ENCODE results near the gene CNTN5. TPM values are rescaled to one million over a fixed set of nuclear protein-coding genes. Genes with fewer than 3 reads are reported as not detected.

Gene CNTN5
- total RNA-seq, 1 donor from 2014 or later = not detected

- DNase-seq (ENCODE audit: low read depth in 2 of 2) = no peak
Measured at GRCh38 chr11:99170591-99170990, 149.8 kb downstream of the CNTN5 start.

DNA sequence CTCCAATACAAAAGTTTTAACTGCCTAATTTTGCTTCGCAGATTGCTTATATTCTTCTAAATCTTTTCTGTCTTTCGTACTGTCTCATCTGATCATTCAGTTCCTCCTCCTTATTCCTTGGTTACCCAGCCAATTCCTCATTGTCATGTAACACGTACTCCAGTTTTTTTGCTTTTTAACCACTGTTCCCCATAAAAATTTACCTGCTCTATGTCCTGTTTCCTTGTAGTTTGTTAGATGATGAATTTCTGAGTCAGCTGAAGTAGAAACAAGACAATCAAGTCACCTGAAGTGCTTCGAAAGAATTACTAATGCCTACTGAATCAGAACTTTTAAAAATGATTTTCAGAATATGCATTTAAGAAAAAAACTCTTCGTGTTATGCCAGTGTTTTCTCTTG lies 150.6 kb downstream of the CNTN5 start:
- DNase-seq (ENCODE audit: low read depth in 2 of 2) = no peak

- DNase-seq (ENCODE audit: low read depth in 2 of 2) = no peak
Measured at GRCh38 chr11:99176430-99176829, 155.7 kb downstream of the CNTN5 start.

GRCh38 chr11:99177446-99177845 lies 156.7 kb downstream of the CNTN5 start:
- no peak for DNase-seq (ENCODE audit: low read depth in 2 of 2)

GRCh38 chr11:99184146-99184545 lies 163.4 kb downstream of the CNTN5 start:
- DNase-seq (ENCODE audit: low read depth in 2 of 2) = no peak

- DNase-seq (ENCODE audit: low read depth in 2 of 2) = no peak
Measured at GRCh38 chr11:99188221-99188620, 167.5 kb downstream of the CNTN5 start.

DNA sequence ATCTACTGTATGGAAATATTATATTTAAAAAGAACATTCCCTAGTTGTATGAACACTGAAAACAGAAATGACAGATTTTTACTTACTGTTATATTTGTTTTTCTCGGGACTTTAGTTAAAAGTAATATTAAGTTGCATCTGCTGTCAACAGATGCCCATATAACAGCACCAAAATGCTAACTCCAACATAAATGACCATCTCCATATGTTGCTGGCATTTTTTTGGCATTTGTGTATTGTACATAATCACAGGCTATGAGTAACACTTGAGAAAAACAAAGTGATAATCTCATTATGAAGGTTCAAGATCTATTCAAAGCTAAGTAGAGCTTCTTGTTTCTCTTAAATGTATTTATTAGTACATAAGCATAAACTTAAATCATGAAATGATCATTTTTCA lies 172.0 kb downstream of the CNTN5 start:
- DNase-seq (ENCODE audit: low read depth in 2 of 2) = no peak

- DNase-seq (ENCODE audit: low read depth in 2 of 2) = no peak
Measured at GRCh38 chr11:99197477-99197876, 176.7 kb downstream of the CNTN5 start.

- DNase-seq (ENCODE audit: low read depth in 2 of 2) = no peak
Measured at GRCh38 chr11:99198215-99198614, 177.5 kb downstream of the CNTN5 start.

- DNase-seq (ENCODE audit: low read depth in 2 of 2) = no peak
Measured at GRCh38 chr11:99199341-99199740, 178.6 kb downstream of the CNTN5 start.

GRCh38 chr11:99200720-99201119 lies 180.0 kb downstream of the CNTN5 start:
- no peak for DNase-seq (ENCODE audit: low read depth in 2 of 2)

GRCh38 chr11:99208813-99209212 lies 188.1 kb downstream of the CNTN5 start:
- no peak for DNase-seq (ENCODE audit: low read depth in 2 of 2)

DNA sequence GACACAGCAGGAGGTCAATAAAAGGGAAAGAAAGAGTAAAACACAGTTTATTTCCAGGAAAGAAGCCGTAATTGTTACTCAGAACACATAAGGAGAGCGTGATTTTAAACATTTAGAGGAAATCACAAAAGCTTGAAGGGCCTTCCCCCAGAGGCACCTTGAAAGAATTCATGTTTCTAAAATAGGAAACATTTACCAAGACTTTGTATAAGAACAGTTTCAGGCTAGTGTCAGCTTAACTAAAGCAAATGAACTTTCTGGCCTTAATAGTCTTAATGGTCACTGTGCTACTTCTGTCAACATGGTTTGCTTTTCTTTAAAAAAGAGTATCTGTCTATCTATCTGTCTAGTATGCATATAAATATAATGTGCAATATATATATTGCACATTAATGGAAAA lies 208.8 kb downstream of the CNTN5 start:
- no peak for DNase-seq (ENCODE audit: low read depth in 2 of 2)

GRCh38 chr11:99234534-99234933 lies 213.8 kb downstream of the CNTN5 start:
- DNase-seq (ENCODE audit: low read depth in 2 of 2) = no peak

GRCh38 chr11:99238401-99238800 lies 217.7 kb downstream of the CNTN5 start:
- no peak for DNase-seq (ENCODE audit: low read depth in 2 of 2)

DNA sequence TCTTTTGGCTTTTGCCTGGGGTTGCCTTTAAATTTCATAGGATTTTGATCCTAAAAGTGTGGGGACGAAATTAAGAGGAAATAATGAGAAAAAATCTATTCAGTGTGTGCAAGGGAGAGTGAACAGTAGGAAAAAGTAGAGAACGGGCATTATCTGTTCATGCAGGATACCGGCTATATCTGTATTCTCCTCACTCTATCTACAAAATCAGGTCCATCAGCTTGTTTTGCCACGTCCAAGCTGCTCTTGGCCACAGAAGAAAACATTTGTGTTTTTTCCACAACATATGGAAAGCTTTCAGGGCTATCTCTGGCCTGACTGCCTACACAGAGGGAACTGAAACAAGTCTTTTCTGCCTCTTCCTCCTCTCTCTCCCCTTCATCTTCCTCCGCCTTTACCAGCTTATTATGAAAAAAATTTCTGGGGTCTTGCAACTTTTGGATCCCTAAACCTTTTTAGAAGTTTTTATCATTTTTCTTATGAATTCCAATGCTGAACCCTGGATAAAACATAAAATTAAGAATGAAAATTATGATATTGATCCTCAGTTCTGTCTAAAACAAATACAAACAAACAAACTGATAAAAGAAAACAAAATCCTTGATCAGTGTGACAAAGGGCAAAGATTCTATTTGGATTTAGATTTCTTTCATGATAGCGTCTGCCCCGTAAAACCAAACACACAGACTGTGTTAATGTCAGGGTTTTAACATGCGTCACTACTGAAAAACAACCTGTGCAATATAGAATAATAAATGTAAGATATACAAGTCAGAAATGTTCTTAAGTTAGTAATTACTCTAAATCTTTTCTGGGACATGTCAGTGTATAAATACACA lies 219.7 kb downstream of the CNTN5 start:
- DNase-seq (ENCODE audit: low read depth in 2 of 2) = no peak

DNA sequence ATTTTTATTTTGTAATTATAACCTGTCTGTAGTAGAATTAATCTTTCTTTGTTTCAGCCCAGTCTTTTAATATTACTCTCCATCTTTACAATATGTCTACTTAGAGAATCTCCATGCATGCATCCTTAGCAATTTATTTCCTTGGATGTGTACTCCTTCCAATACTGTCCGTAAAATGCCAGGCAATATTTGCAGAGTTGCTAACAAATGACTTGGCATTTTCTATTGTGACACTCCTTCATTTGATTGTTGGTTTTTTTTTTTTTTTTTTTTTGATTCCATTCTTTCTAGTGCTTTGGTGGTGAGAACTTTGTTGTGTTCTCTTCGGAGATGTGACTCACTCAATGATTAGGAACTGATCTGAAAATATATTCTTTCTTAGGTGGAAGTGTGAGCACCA lies 220.3 kb downstream of the CNTN5 start:
- DNase-seq (ENCODE audit: low read depth in 2 of 2) = no peak

GRCh38 chr11:99244613-99245012 lies 223.9 kb downstream of the CNTN5 start:
- no peak for DNase-seq (ENCODE audit: low read depth in 2 of 2)

DNA sequence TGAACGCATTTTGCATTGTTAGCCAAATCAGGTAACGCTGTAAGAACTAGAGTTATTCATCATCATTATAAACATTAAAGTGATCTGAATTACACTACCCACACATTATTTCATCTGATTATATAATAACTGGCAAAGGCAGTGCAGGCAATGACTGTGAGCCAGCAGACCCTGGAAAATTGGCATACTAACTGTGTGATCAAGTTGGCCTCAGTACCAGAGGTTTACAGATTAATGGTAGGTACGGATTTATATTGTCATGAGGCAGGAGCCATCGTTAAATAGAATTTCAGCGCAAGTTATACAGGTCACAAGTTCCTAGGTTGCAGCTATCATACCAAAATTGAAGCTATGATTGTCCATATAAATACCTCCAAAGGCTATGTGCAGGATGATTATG lies 225.4 kb downstream of the CNTN5 start:
- DNase-seq (ENCODE audit: low read depth in 2 of 2) = no peak

- DNase-seq (ENCODE audit: low read depth in 2 of 2) = no peak
Measured at GRCh38 chr11:99256614-99257013, 235.9 kb downstream of the CNTN5 start.

DNA sequence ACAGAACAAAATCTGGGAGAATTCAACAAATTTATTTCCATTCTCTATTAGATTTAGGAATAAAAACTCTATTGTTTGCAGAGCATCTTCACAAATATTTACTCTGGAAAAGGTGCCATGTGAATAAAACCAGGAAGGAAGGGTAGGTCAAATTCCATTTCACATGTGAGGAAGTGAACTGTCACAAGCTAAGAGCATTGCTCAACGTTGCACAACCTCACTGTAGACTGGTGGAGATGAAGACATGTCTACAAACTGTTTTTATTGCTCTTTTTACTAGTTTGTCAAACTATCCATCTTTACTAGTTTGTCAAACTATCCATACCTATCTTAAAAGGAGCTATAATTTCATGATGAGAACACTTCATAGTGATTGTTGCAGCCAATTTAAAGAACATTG lies 236.4 kb downstream of the CNTN5 start:
- DNase-seq (ENCODE audit: low read depth in 2 of 2) = peak in 1 of 2 donors; percentile 72

GRCh38 chr11:99260696-99261095 lies 239.9 kb downstream of the CNTN5 start:
- no peak for DNase-seq (ENCODE audit: low read depth in 2 of 2)

DNA sequence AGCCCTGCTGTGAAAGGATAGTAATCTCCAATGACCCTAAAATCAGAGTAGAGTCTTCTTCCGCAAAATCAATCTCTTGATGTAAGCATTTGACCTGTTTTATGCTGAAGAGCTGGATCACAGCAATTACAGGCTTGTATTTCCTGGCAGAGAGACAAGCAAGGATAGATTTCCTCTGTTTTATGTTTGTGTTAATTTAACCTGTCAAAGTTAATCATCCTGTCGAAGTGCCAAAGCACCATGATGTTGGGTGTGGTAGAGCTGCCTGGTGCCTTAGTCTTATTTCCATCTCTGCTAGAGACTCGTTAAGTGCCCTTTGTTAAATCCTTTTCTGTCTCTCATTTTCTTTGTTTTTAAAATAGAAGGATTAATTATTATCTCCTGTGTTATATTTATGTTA lies 248.1 kb downstream of the CNTN5 start:
- peak in 1 of 2 donors; percentile 18 for DNase-seq (ENCODE audit: low read depth in 2 of 2)

- no peak for DNase-seq (ENCODE audit: low read depth in 2 of 2)
Measured at GRCh38 chr11:99271527-99271926, 250.8 kb downstream of the CNTN5 start.

Data from dermis microvascular lymphatic vessel endothelial cell (primary cell).